Measurements from ENCODE around the gene SLC15A1.

The SLC15A1 gene

DNA sequence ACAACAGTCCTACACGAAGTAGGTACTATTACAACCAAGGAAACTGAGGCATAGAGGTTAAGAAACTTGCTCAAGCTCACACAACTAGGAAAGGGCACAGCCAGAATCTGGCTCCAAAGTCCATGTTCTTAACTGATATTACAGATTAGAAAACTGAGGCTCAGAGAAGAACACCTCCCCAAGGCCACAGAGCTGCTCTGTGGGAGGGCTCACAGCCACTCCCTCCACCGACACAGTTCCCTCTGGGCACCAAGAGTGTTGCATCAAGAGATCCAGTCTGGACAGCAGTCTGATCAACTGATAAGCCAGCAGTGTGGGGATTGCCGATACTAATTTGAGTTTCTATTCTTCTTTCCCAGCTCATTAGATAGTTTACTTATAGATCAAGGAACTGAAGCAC, 29.5 kb downstream of the SLC15A1 start:
- no peak overlapping the region for H3K4me3 ChIP-seq (ENCODE audit: low read length)
- DNase-seq (ENCODE audit: low read depth): no peak
- TF ChIP-seq, protein P1, sequence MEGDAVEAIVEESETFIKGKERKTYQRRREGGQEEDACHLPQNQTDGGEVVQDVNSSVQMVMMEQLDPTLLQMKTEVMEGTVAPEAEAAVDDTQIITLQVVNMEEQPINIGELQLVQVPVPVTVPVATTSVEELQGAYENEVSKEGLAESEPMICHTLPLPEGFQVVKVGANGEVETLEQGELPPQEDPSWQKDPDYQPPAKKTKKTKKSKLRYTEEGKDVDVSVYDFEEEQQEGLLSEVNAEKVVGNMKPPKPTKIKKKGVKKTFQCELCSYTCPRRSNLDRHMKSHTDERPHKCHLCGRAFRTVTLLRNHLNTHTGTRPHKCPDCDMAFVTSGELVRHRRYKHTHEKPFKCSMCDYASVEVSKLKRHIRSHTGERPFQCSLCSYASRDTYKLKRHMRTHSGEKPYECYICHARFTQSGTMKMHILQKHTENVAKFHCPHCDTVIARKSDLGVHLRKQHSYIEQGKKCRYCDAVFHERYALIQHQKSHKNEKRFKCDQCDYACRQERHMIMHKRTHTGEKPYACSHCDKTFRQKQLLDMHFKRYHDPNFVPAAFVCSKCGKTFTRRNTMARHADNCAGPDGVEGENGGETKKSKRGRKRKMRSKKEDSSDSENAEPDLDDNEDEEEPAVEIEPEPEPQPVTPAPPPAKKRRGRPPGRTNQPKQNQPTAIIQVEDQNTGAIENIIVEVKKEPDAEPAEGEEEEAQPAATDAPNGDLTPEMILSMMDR (conservative IDR thresholded peaks at IDR 0.05; ENCODE audit: low read length): no peak

DNA sequence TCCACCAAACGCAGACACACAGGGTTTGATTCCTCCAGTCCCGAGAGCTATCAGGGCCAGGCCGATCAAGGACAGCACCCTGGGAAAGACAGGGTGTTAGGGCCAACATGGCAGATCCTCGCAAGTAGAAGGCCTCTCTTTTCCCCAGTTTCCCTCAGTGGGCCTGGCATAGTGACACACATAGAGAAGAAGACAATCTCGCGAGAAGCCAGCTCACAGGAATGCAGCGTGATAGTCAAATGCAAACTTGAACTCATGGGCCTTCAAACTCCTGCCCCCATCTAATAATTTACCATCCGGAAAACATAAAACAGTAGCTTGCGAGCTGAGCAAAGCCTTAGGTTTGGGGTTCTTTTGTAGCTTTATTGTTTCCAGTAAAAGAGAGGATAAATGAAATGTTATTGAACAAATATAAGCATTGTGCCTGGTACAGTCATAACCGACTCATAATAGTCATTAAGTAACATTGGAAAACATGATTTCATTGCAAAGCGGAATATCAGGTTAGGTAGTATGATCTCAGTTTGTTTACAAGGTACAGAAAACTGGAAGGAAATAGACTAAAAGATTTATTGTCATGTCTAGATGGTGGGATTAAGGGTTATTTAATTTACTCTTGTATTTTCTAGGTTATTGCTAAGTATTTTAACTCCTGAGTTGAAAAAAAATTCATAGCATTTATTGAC, 30.5 kb downstream of the SLC15A1 start:
- TF ChIP-seq, protein P1 (conservative IDR thresholded peaks at IDR 0.05; ENCODE audit: low read length): no peak
- DNase-seq (ENCODE audit: low read depth): no peak
- H3K4me3 ChIP-seq (ENCODE audit: low read length): no peak overlapping the region

DNA sequence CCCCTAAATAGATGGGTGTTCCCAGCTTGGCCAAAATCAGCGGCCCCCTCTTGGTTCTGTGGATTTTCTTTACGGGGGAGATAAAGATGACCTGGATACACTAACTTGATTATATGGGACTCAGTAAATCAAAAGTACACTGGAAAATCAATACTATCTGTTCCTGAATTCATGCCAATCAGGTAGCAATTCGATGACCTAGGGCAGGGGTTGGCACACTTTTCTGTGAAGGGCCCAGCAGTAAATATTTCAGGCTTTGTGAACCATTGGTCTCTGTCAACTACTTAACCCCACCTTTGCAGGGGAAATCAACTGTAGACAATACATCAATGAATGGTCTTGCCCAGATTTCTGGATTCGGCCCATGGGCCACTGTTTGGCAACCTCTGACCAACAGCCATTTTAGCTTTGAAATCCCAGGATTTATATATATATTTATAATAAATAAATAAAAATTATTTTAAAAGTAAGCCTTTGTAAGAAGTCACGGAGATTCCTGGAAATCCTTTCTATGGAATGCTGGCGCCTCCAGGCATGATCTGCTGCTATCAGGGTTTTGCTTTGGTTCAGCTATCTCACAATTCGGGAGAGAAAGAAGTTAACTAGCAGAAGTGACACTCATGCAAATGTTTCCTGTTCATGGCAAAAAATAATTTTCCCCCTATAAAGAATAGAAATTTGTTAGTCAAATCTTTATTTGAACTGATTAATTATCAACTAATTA, 32.8 kb downstream of the SLC15A1 start:
- TF ChIP-seq, protein P1 (conservative IDR thresholded peaks at IDR 0.05; ENCODE audit: low read length): no peak
- DNase-seq (ENCODE audit: low read depth): no peak
- H3K4me3 ChIP-seq (ENCODE audit: low read length): no peak overlapping the region

DNA sequence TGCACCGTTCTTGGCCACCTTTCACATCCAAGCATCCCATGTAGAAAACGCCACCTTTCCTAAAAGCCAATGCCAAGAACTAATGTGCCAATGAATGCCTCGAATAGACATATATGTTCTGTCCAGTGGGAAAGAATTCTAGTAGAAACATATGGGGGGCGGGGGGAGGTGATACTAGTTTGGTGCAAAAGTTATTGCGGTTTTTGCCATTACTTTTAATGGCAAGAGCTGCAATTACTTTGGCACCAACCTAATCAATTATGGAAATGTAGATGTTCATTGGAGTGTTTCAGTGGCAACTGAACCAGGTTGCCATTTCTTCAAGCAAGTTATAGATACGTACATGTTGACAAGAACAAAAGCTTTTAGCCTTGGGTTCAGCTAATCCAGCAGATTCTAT, 34.6 kb downstream of the SLC15A1 start:
- no peak overlapping the region for H3K4me3 ChIP-seq (ENCODE audit: low read length)
- no peak for DNase-seq (ENCODE audit: low read depth)
- TF ChIP-seq, protein P1 (conservative IDR thresholded peaks at IDR 0.05; ENCODE audit: low read length): no peak

DNA sequence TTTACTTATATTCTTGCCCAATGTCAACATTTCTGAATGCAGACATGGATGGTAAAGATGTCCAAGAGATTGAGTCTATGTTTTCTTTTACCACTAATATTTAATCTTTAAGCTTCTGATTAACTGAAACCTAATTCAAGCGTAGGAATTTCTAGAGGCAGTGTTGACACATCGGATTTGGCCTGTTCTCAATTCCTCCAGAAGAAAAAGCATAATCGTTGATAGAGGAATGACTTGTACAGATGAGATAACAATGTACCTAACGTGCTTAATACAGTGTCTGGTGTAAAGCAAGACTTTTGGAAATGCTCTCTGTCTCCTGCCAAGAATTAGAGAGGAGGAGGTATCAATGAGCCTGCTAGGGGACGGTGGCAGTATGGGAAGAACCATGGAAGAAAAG, 35.2 kb downstream of the SLC15A1 start:
- TF ChIP-seq, protein P1 (conservative IDR thresholded peaks at IDR 0.05; ENCODE audit: low read length): no peak
- DNase-seq (ENCODE audit: low read depth): no peak
- H3K4me3 ChIP-seq (ENCODE audit: low read length): no peak overlapping the region

DNA sequence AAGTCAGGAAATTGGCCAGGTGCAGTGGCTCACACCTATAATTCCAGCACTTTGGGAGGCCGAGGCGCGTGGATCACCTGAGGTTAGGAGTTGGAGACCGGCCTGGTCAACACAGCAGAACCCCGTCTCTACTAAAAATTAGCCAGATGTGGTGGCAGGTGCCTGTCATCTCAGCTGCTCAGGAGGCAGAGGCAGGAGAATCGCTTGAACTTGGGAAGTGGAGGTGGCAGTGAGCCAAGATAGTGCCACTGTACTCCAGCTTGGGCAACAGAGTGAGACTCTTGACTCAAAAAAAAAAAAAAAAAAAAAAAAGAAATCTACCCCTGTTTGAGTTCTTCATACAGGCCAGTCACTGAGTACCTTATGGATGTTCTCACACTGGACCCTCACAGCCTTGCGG, 42.0 kb downstream of the SLC15A1 start:
- TF ChIP-seq, protein P1 (conservative IDR thresholded peaks at IDR 0.05; ENCODE audit: low read length): no peak
- DNase-seq (ENCODE audit: low read depth): no peak
- H3K4me3 ChIP-seq (ENCODE audit: low read length): no peak overlapping the region
